ENCODE measurements around the gene HSH2D. TPM values are rescaled to one million over a fixed set of nuclear protein-coding genes. Genes with fewer than 3 reads are reported as not detected.

The HSH2D gene
- total RNA-seq, 2 donors from 2014 or later = 0.66 to 0.68 TPM

DNA sequence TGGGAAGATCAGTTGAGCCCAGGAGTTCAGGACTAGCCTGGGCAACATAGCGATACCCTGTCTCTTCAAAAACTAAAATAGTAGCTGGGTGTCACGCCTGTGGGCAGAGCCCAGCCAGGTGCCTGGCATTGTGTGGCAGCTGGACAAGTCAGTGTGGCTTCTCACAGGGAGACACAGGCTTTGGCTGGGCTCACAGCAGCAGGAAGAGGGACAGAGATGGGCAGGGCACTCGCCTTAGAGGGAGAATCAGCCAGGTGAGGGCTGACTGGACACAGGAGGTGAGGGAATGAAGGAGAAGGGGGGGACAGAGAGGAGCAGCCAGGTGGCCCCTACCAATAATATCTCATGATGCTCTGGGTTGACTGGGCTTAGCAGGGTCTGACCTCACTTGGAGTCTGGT, 45.0 kb downstream of the HSH2D start:
- no peak overlapping the region for H3K4me3 Mint-ChIP-seq
- no peak overlapping the region for H3K4me3 ChIP-seq (ENCODE audit: low read length)
- WGBS, 2 experiments (ENCODE audit: insufficient coverage in 1 of 2, insufficient read length in 1 of 2) = 93% methylated on average over 2 to 3 of the region's 3 CpGs
- H3K27ac Mint-ChIP-seq = no peak overlapping the region
- peaks cover 43% of the 10 kb centered on the region for H3K36me3 ChIP-seq (ENCODE audit: control insufficient read depth, insufficient read depth, low read length)
- peaks cover 5% of the 10 kb centered on the region for H3K4me1 Mint-ChIP-seq
- H3K27me3 Mint-ChIP-seq (ENCODE audit: insufficient read depth) = peaks cover 5% of the 10 kb centered on the region
- H3K9me3 Mint-ChIP-seq = peaks cover 2% of the 10 kb centered on the region
- no peak overlapping the region for H3K27ac ChIP-seq (ENCODE audit: low read depth, low read length)
- peaks cover 51% of the 10 kb centered on the region for H3K36me3 Mint-ChIP-seq (ENCODE audit: low read depth)
- no peaks in the 10 kb centered on the region for H3K27me3 ChIP-seq (ENCODE audit: control insufficient read depth, insufficient read depth, low read length, poor library complexity, severe bottlenecking)
- no peak overlapping the region for H3K9ac ChIP-seq (ENCODE audit: extremely low read depth, low read length, poor library complexity, severe bottlenecking)
- no peaks in the 10 kb centered on the region for H3K9me3 ChIP-seq (ENCODE audit: control insufficient read depth, low read length)
- TF ChIP-seq, protein P1, sequence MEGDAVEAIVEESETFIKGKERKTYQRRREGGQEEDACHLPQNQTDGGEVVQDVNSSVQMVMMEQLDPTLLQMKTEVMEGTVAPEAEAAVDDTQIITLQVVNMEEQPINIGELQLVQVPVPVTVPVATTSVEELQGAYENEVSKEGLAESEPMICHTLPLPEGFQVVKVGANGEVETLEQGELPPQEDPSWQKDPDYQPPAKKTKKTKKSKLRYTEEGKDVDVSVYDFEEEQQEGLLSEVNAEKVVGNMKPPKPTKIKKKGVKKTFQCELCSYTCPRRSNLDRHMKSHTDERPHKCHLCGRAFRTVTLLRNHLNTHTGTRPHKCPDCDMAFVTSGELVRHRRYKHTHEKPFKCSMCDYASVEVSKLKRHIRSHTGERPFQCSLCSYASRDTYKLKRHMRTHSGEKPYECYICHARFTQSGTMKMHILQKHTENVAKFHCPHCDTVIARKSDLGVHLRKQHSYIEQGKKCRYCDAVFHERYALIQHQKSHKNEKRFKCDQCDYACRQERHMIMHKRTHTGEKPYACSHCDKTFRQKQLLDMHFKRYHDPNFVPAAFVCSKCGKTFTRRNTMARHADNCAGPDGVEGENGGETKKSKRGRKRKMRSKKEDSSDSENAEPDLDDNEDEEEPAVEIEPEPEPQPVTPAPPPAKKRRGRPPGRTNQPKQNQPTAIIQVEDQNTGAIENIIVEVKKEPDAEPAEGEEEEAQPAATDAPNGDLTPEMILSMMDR (conservative IDR thresholded peaks at IDR 0.05) = no peak
- H3K4me1 ChIP-seq (ENCODE audit: control insufficient read depth, insufficient read depth, low read length) = no peaks in the 10 kb centered on the region
- DNase-seq = no peak

DNA sequence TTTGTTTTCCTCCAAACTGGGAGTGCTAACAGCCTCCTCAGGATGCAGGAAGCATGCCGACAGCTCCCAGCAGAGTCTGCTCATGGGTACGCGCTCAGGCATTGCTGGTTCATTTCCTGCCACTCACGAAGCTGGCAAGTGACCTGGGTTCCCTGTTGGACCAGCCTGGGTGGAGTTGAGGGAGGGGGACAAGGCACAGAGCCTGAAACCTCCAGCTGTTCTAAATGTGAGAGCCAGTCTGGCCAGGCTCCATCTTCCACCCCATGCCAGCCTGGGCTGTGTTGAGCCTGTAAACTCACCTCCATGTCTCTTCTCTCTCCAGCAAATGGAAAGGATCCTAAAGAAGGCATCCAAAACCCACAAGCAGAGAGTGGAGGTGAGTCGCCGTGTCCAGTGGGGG, 46.7 kb downstream of the HSH2D start:
- WGBS, 2 experiments (ENCODE audit: insufficient coverage in 1 of 2, insufficient read length in 1 of 2) = 95 to 97% methylated on average over 4 to 6 of the region's 6 CpGs
- TF ChIP-seq, protein P1 (conservative IDR thresholded peaks at IDR 0.05) = no peak
- no peak for DNase-seq
- H3K4me3 Mint-ChIP-seq = no peak overlapping the region
- peaks cover 57% of the 10 kb centered on the region for H3K36me3 Mint-ChIP-seq (ENCODE audit: low read depth)
- no peak overlapping the region for H3K4me3 ChIP-seq (ENCODE audit: low read length)
- peaks cover 43% of the 10 kb centered on the region for H3K36me3 ChIP-seq (ENCODE audit: control insufficient read depth, insufficient read depth, low read length)
- H3K9ac ChIP-seq (ENCODE audit: extremely low read depth, low read length, poor library complexity, severe bottlenecking) = no peak overlapping the region
- no peaks in the 10 kb centered on the region for H3K4me1 ChIP-seq (ENCODE audit: control insufficient read depth, insufficient read depth, low read length)
- H3K4me1 Mint-ChIP-seq = peaks cover 5% of the 10 kb centered on the region
- H3K27ac Mint-ChIP-seq = no peak overlapping the region
- H3K27ac ChIP-seq (ENCODE audit: low read depth, low read length) = no peak overlapping the region
- no peaks in the 10 kb centered on the region for H3K9me3 ChIP-seq (ENCODE audit: control insufficient read depth, low read length)
- no peaks in the 10 kb centered on the region for H3K27me3 Mint-ChIP-seq (ENCODE audit: insufficient read depth)
- H3K9me3 Mint-ChIP-seq = no peaks in the 10 kb centered on the region
- no peaks in the 10 kb centered on the region for H3K27me3 ChIP-seq (ENCODE audit: control insufficient read depth, insufficient read depth, low read length, poor library complexity, severe bottlenecking)

DNA sequence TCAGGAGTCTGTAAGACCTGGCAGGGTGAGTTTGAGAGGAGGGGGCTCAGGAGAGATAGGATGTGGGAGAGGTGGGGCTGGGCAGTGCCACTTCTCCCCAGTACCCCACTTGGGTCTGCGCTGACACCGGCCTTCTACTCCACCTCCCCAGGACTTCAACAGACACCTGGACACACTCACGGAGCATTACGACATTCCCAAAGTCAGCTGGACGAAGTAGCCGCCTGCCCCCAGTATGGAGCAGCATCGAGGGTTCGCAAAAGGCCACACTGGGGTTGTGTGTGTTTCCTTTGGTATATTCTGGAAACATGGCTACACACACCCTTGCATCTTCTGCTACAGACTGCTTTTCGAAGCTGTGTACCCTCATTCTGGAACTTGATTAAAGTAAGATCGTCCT, 47.3 kb downstream of the HSH2D start:
- H3K27ac Mint-ChIP-seq = no peak overlapping the region
- no peaks in the 10 kb centered on the region for H3K27me3 ChIP-seq (ENCODE audit: control insufficient read depth, insufficient read depth, low read length, poor library complexity, severe bottlenecking)
- H3K27me3 Mint-ChIP-seq (ENCODE audit: insufficient read depth) = no peaks in the 10 kb centered on the region
- WGBS, 2 experiments (ENCODE audit: insufficient coverage in 1 of 2, insufficient read length in 1 of 2) = 90 to 97% methylated on average over 5 to 10 of the region's 10 CpGs
- no peak overlapping the region for H3K27ac ChIP-seq (ENCODE audit: low read depth, low read length)
- TF ChIP-seq, protein P1 (conservative IDR thresholded peaks at IDR 0.05) = no peak
- no peak overlapping the region for H3K4me3 ChIP-seq (ENCODE audit: low read length)
- H3K9ac ChIP-seq (ENCODE audit: extremely low read depth, low read length, poor library complexity, severe bottlenecking) = no peak overlapping the region
- peaks cover 5% of the 10 kb centered on the region for H3K4me1 Mint-ChIP-seq
- H3K9me3 Mint-ChIP-seq = no peaks in the 10 kb centered on the region
- no peaks in the 10 kb centered on the region for H3K9me3 ChIP-seq (ENCODE audit: control insufficient read depth, low read length)
- no peak overlapping the region for H3K4me3 Mint-ChIP-seq
- peaks cover 43% of the 10 kb centered on the region for H3K36me3 ChIP-seq (ENCODE audit: control insufficient read depth, insufficient read depth, low read length)
- H3K36me3 Mint-ChIP-seq (ENCODE audit: low read depth) = peaks cover 57% of the 10 kb centered on the region
- DNase-seq = no peak
- no peaks in the 10 kb centered on the region for H3K4me1 ChIP-seq (ENCODE audit: control insufficient read depth, insufficient read depth, low read length)

Measured in endodermal cell (in vitro differentiated cells).